NCI-H345 treated with DMSO at 0.1 percent for 48 hours (cell line): ENCODE data around the gene SOX8.

Source experiments
- DNase-seq: peaks from one replicate; lab custom pipeline; 2025; ENCODE audit not compliant: unreplicated experiment; lab: John Stamatoyannopoulos, UW

SOX8 gene

GRCh38 chr16:1003391-1004347 is 22.1 kb downstream of the SOX8 start:
- DNase-seq, result no peak

- no peak for DNase-seq
These were observed 23.7 kb downstream of the SOX8 start for GRCh38 chr16:1005286-1005685.

GRCh38 chr16:1006781-1007180 is 25.2 kb downstream of the SOX8 start:
- DNase-seq, result no peak

GRCh38 chr16:1007284-1007850 is 25.8 kb downstream of the SOX8 start:
- no peak for DNase-seq

GRCh38 chr16:1008085-1008484 is 26.5 kb downstream of the SOX8 start:
- DNase-seq, result no peak

GRCh38 chr16:1009358-1010150 is 28.0 kb downstream of the SOX8 start:
- DNase-seq, result no peak

- no peak for DNase-seq
These were observed 28.7 kb downstream of the SOX8 start for GRCh38 chr16:1010251-1010650.

GRCh38 chr16:1010815-1011214 is 29.2 kb downstream of the SOX8 start:
- no peak for DNase-seq

GRCh38 chr16:1011316-1012082 is 29.9 kb downstream of the SOX8 start:
- DNase-seq, result no peak

GRCh38 chr16:1012135-1012534 is 30.6 kb downstream of the SOX8 start:
- no peak for DNase-seq

- DNase-seq, result no peak
These were observed 31.4 kb downstream of the SOX8 start for GRCh38 chr16:1012722-1013592.

- DNase-seq, result no peak
These were observed 32.0 kb downstream of the SOX8 start for GRCh38 chr16:1013593-1013900.

- DNase-seq, result no peak
These were observed 32.7 kb downstream of the SOX8 start for GRCh38 chr16:1014221-1014620.

GRCh38 chr16:1014771-1015495 is 33.4 kb downstream of the SOX8 start:
- no peak for DNase-seq

- DNase-seq, result no peak
These were observed 37.1 kb downstream of the SOX8 start for GRCh38 chr16:1018447-1019198.

GRCh38 chr16:1019231-1020090 is 37.9 kb downstream of the SOX8 start:
- no peak for DNase-seq

GRCh38 chr16:1020091-1020399 is 38.5 kb downstream of the SOX8 start:
- no peak for DNase-seq

- DNase-seq, result no peak
These were observed 39.0 kb downstream of the SOX8 start for GRCh38 chr16:1020591-1020990.
